ENCODE data around the gene ZBTB3.
"Not testable (repeated sequence)": the region's sequence is repeated elsewhere in the genome, so short reads cannot be mapped to it uniquely, and the experiment has no call there.

ZBTB3 gene

DNA sequence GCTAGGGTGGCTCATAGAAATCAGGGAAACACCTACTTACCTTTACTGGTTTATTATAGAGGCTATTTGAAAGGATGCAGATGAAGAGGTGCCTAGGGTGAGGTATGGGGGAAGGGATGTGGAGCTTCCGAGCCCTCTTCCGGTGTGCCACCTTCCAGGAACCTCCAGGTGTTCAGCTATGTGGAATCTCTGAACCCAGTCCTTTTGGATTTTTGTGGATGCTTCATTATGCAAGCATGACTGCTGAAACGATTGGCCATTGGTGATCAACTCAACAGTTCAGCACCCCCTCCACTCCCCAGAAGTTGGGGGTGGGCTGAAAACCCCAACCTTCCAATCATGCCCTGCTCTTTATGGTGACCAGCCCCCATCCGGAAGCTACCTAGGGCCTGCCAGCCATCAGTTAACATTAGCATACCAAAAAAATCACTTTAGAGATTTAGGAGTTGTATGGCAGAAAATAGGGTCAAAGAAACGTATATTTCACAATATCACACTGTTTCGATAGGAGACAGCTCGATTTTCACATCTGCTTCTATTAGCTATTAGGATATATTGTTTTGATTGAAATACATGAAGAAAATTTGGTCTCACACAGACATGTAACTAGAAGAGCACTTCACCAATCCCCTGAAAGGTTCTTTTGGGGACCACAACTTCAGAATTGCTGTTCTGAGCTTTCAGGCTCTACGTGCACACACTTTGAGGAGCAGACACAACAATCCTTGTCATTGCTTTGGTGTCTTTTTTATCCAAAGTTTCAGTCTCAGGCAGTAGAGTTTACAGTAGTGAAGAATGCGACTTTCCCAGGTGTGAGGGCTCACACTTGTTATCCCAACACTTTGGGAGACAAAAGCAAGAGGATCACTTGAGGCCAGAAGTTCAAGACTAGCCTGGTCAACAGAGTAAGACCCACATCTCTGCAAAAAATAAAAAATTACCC, 4.2 kb upstream of the ZBTB3 start:
- DNase-seq (ENCODE audit: low read depth, low spot score): no peak

DNA sequence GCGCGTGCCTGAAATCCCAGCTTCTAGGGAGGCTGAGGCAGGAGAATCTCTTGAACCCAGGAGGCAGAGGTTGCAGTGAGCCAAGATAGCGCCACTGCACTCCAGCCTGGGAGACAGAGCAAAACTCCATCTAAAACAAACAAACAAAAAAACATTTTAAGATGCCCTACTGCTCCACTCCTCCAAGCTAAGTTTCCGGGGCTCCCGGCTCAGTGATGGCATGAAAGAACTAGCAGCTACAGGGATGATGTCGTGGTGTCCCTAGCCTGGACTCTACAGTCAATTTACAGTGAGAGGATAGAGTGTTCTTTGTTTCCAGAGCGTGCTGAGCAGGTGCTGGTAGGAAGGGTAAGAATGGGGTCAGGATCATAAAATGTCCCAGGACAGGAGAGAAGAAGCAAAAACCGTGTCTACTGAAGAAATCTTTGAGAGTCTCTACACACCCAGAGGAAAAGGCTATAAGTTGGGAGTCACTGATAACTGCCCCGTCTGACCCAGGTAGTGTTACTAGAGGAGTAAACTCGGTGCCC, 1.2 kb upstream of the ZBTB3 start:
- no peak for DNase-seq (ENCODE audit: low read depth, low spot score)

DNA sequence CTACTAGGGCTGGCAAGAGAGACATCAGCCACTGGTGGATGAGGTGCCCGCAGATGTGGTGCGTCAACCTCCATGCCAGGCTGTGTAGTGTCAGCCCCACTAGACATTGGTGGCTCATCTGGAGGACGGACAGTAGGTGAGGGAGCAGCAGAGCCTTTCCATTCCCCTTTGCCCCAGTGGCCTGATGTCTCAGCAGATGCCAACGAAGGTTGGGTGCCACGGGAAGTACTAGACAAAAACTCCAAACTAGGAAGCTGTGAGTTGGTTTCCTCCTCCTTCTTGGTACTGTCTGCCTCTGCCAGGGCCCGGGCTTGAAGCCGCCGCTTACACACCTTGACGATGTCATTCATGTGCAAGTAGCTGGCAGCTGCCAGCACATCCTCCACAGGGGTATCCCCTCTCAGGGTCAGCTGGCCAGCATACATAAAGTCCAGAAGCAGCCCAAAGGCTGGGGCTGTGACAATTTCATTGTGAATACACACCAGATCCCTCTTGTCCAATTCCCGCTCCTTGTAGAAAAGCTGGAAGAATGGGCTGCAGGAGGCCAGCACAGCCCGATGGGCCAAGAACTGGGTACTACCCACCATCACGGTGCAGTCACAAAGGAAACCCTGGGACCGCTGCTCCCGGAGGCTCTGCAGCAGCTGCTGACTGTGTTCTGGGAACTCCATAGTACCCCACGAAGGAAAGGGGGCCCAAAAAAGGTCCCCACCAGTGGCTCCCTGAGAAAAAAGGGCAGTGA, 795 bp downstream of the ZBTB3 start:
- no peak for DNase-seq (ENCODE audit: low read depth, low spot score)

DNA sequence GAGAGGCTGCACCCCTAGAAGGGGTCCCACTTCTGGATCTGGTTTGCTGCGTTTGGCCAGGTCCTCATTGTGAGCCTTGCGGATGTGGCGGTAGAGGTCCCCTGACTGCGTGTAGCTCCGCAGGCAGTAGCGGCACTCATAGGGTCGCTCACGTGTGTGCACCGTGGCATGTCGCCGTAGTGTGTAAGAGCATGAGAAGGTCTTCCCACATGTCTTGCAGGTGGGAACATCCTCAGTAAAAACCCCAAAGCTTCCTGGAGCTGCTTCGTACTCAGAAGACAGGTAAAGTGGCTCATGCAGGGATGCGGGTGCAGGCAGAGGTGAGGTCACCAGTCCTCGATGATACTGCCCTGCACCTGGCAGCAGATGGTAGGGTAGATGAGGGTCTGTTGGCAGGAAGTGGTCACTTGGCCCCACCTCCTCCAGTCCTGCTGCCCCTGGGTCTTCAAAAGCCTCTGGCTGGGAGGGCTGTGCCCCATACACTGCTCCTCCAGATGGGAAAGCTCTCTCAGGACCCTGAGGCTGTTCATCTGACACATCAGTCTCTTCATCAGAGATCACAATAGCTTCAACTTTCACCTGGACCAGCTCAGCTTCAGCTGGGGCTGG, 1.7 kb downstream of the ZBTB3 start:
- no peak for DNase-seq (ENCODE audit: low read depth, low spot score)

DNA sequence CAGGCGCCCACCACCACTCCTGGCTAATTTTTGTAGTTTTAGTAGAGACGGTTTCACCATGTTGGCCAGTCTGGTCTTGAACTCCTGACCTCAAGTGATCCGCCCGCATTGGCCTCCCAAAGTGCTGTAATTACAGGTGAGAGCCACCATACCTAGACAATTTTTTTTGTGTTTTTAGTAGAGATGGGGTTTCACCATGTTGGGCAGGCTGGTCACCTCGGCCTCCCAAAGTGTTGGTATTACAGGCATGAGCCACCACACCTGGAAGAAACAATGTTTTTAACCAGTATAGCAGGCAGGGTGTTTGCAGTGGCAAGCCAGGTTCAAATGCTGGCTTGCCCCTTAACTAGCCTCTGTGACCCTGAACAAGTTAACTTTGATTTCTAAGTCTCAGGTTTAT, 4.0 kb downstream of the ZBTB3 start:
- not testable (repeated sequence) for DNase-seq (ENCODE audit: low read depth, low spot score)

DNA sequence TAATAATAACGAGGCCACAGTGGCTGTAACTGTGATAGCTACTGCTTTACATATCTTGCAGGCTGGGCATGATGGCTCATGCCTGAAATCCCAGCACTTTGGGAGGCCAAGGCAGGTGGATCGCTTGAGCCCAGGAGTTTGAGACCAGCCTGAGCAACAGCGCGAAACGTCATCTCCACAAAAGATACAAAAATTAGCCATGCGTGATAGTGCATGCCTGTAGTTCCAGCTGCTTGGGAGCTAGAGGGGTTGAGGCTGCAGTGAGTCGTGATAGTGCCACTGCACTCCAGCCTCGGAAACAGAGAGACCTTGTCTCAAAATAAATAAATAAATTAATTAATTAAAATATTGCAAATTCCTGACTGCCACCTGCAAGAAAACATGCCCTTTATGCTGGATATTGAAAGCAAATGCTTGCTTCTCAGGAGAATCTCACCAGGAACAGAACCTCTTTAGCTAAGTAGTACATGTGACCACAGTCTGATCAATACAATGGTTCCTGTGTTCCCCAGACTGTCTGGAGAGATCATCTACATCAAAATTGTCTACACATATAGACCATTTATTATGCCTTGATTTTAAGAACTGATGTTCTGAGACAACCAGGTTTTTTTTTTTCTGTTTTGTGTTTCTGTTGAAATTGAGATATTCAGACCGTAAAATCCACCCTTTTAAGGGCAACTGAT, 6.3 kb downstream of the ZBTB3 start:
- DNase-seq (ENCODE audit: low read depth, low spot score): no peak

DNA sequence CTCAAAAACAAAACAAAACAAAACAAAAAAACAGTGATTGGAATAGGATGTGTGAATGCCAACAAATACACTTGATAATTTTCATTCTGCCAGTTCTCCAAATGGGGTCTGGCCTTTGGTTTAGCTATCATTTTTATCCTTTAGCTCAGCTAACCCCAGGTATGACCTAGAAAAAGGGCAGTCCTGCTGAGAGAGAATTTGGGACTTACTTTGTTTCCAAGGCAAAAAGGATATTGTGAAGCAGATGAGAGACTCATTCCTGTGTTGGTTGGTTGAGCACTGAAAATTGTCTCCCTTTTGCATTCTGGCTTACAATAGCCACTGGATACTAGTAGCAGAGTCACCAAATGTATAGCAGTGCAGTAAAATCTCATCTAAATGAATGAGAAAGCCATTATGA, 16.8 kb downstream of the ZBTB3 start:
- DNase-seq (ENCODE audit: low read depth, low spot score): no peak

DNA sequence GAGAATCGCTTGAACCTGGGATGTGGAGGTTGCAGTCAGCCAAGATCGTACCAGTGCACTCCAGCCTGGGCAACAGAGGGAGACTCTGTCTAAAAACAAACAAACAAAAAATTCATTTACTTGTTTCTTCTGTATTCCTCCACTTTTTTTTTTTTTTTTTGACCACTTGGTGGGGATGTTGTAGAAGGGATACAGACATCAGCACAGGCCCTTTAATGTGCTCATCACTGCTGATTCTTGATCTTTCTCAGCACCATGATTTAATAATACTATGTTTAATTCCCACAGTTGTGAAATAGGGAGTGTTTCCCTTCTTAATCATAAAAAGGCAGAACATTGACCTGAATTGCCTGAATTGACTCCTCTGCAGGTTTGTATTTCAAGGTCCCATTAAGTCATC, 21.1 kb downstream of the ZBTB3 start:
- no peak for DNase-seq (ENCODE audit: low read depth, low spot score)

DNA sequence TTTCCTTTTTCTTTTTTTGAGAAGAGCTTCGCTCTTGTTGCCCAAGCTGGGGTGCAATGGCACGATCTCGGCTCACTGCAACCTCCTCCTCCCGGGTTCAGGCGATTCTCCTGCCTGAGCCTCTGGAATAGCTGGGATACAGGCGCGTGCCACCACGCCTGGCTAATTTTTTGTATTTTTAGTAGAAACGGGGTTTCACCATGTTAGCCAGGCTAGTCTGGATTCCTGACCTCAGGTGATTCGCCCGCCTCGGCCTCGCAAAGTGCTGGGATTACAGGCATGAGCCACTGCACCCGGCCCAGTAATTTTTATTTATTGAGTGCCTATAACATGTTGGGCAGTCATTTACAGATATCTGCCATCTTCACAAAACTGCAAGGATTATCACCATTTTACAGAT, 23.9 kb downstream of the ZBTB3 start:
- DNase-seq (ENCODE audit: low read depth, low spot score): not testable (repeated sequence)

DNA sequence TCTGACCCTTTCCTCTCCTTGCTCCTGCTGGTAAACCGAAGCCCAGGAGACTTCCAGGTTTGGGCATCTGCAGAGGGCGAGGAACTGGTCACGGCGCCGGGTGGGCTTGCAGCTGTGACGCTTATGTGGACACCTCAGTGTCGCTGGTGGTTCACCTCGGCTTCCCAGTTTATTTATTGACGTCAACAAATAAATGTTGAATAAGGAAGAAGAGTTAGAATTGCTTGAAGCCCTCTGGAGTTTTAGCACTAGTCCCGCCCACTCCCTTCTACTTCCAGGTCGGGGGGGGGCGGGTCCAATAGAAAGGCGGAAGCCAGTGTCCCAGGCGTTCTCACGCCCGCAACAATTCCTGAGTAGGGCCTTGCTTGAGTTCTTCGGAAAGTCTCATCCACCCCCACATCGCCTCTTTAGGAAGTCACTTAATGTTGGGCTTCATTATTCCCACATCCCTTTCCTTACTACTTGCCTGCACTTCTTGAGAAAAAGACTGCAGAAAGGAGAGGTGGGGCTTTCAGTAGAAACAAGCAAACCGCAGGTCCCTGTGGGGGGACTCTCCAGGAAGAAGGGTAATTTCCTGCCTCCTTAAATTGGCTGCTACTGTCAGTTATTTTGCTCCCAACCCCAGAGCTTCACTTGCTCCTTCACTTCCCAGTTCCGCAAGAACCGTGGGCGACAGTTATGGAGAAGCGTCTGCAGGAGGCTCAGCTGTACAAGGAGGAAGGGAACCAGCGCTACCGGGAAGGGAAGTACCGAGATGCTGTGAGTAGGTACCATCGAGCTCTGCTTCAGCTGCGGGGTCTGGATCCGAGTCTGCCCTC, 25.6 kb downstream of the ZBTB3 start, which contains the start of gene TTC9C:
Gene TTC9C, plus strand, starts transcription at position 316 of the 818 bp plus-strand sequence. Its CDS starts 363 bp downstream, at position 679.
- DNase-seq (ENCODE audit: low read depth, low spot score): peak; percentile 71

DNA sequence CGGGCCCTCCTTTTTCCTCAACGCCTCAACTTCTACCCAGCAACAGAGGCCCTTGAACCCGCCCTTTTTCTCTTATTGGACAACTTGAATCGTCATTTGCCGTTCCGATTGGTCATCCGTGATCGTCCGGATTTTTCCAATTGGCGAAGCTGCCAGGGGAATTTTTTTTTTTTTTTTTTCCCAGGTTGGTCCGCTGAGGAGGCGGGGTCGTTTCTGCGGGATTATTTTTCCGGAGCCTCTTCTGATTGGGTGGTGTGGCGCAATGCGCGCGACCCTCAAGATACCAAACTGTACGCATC, 26.1 kb downstream of the ZBTB3 start:
- peak; percentile 93 for DNase-seq (ENCODE audit: low read depth, low spot score)

DNA sequence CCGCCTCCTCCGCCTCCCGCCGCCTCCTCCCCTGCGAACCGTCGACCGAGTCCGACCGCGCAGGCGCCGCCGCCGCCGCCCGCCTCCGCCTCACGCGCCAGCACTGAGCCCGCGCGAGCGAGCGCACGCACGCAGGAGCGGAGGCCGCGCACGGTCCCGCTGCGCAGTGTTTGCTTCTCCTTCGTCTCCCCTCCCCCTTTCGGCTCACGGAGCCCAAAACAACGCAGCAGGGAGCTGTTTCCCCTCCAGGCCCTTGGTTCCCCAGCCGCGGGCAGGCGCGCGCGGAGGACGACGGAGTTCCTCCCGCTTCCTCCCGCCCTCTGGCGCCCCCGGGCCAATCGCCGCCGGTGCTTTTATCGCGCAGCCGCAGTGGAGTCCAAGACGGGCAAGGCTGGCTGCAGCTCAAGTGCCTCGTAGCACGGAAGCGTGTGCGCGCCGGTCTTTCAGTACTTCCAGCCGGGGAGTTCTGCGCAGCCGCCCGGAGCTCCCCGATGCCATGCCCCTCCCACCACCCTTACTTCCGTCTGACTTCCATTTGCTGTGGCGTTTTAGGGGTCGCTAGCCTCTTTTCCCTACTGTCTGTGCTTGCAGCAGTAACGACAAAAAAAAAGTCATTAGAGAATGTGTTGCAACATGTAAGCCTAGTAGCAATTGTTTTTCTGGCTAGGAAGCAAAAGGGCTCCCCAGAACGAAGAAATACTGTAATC, 26.6 kb downstream of the ZBTB3 start, which contains the start of gene HNRNPUL2:
Gene HNRNPUL2, minus strand, starts transcription at position 293 of the 707 bp plus-strand sequence. CDS start 301 bp downstream, outside the sequence.
- peak; percentile 98 for DNase-seq (ENCODE audit: low read depth, low spot score)

DNA sequence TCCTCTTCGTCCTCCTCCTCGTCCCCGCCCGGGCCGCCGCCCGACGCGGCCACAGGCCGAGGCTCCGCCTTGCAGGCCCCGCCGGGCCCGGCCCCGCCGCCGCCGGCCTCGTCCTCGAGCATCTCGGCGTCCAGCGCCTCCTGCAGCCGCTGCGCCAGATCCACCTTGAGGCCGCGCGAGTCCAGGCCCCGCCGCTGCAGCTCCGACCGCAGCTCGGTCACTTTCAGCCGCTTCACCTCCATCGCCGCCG, 27.1 kb downstream of the ZBTB3 start:
- DNase-seq (ENCODE audit: low read depth, low spot score): no peak

DNA sequence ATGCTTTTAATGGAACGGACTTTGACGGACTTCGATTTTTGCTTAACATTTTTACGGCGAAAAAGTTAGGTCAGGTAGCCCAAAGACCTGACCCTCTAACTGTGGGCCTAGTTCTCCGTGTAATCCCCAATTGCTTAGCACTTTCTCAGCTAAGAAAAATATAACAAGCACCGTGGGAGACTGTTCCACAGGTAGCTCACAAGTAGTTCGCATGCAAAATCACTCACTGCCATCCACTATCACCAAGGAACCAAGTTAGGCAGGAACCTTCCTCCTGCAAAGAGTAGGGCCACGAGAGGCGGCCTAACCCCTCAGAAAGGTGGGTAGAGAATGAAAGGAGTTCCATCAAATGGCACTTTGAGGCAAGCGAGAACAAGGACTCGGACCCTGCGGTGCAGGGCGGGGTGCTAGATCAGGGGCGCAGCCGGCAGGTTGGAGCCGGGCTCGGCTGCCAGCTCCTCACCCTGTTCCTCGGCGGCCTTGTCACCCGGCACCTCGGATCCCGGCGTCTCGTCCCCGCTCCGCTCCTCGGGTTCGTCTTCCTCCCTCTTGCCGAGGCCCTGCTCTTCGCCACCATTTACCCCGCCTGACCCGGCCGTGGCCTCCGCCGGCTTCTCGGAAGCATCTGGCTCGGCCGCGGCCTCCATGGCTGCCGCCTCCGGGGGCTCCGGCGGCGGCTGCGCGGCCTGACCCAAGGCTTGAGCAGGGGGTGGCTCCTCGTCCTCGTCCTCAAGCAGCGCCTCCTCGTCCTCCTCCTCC, 27.6 kb downstream of the ZBTB3 start:
- no peak for DNase-seq (ENCODE audit: low read depth, low spot score)

DNA sequence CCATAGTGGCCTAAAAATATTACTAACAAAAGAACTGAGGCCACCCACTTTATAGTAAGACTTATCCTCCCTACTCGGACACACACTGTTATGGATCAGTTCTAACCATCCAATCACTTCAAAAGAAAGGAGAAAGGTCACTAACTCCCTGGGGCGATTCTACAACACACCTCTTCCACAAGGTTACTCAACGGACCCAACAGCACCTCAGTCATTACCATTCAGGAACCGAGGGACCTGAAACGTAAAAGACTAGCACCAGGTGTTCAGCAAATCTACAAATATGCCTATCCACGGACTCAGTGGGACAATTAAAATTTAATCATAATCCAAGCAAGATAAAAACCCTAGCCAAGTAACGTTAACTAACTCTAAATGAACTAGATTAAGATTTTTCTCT, 28.3 kb downstream of the ZBTB3 start:
- no peak for DNase-seq (ENCODE audit: low read depth, low spot score)

DNA sequence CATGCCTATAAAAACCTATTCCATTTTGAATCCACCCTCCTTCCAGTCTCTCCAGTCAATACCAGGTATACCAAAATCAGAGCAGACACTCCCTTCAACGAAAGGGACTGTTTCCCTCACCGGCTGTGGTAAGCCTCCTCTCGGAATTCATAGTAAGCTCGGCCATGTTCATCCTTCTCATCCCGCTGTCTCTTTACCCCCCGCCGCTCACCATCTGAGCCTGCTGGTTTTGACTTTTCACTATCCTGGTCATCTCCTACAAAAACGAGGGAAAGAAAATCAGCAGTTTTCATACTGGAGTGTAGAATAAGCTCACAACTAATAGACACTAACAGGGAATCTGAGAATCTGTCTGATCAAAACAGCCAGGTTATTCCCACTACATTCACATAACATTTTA, 29.8 kb downstream of the ZBTB3 start:
- DNase-seq (ENCODE audit: low read depth, low spot score): no peak

DNA sequence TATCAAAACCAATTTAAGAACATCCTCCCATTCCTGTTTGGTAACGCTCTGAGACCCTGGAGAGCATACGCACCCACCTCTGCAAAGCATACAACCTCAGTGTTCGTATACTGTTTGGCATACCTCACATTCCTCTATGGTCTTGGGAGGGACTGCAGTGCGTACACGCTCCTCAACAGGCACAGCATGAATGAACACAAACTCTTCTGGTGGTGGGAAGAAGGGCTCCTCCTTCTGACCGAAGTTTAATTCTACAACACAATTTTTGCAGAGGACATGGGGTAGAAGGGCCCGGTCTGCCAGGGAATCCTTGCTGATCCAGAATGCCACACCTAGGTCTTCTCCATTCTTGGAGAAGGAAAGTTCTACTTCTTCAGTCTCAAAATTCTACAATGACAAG, 32.0 kb downstream of the ZBTB3 start:
- no peak for DNase-seq (ENCODE audit: low read depth, low spot score)

DNA sequence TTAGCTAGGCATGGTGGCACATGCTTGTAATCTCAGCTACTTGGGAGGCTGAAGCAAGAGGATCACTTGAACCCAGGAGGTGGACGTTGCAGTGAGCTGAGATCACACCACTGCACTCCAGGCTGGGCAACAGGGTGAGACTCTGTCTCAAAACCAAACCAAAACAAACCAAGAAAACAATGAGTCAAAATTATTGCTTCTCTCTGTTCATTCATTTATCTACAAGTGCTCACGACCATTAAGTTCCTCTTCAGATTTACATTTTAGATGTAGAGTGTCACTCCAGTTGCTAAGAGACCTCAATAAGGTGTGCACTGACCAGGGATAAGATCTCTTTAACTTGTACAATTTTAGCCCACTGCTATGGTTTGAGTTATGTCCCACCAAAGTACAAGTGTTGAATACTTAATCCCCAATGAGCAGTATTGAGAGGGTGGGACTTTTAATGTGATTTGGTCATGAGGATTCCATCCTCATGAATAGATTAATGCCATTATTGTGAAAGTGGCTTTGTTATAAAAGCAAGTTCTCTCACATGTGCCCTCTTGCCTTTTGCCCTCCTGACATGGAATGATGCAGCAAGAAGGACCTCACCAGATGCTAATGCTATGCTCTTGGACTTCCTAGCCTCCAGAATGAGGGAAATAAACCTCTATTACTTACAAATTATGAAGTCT, 34.5 kb downstream of the ZBTB3 start:
- DNase-seq (ENCODE audit: low read depth, low spot score): no peak

DNA sequence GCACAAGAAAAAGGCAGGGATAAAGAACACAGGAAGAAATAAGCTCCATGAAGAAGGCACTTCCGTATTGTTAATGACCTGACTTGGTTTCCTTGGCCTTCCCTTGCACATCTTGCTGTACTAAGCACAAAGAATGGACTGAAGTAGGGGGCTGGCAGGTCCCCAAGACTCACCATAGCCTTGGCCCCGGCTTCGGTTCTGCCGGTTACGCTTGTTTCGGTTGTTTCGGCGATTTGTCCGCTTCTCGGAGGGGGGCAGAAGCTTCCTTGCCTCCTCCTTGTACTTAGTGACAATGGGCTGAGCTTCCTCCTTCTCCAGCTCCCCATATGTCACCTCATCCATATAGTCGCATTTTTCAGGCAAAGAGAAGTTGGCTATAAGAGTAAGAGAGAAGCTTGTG, 37.1 kb downstream of the ZBTB3 start:
- DNase-seq (ENCODE audit: low read depth, low spot score): no peak
